T-cell (primary cell): ENCODE measurements around the gene MAPKAP1. TPM values are rescaled to one million over a fixed set of nuclear protein-coding genes. Genes with fewer than 3 reads are reported as not detected.

ENCODE experiments used
- ATAC-seq, 4 experiments: fragments of 200-7000 bp in 3 of 4; fragments of 150-1000 bp in 1 of 4; cut with Tn5 transposase; replicated peaks in 1 of 4; 1 replicate in 3 of 4; 2 replicates in 1 of 4; pipeline ENCODE4 v1.10.0; 2021; ENCODE audit warnings: moderate library complexity in 3 of 4, mild to moderate bottlenecking in 2 of 4, moderate number of reproducible peaks in 1 of 4
- CTCF ChIA-PET, 2 donors: fragments of 300-600 bp; sonication (Branson Sonifier 250); formaldehyde crosslinking; loops; one replicate each; lab custom pipeline; 2022; ENCODE audit warnings: antibody characterized with exemption in 2 of 2; lab: Charles Lee
- POLR2A ChIA-PET, 2 donors: fragments of 300-600 bp; sonication (Branson Sonifier 250); formaldehyde crosslinking; loops; one replicate each; lab custom pipeline; 2022; ENCODE audit warnings: antibody characterized with exemption in 2 of 2; lab: Charles Lee
- DNase-seq, 35 experiments: peaks; one replicate each; pipeline versions ENCODE4 v3.0.0 to v3.0.0-alpha.2; 2013 to 2023
- H3K27ac ChIP-seq: one replicate; pipeline ENCODE4 v1.5.1; 2013; ENCODE audit warnings: low read length
- H3K27me3 ChIP-seq, 2 experiments: replicated peaks in 1 of 2; 1 replicate in 1 of 2; 2 replicates in 1 of 2; pipeline versions ENCODE4 v1.6.1 to v1.7.0; 2013; ENCODE audit warnings: low read length in 1 of 2, mixed read lengths in 1 of 2; ENCODE audit not compliant: control insufficient read depth in 2 of 2, insufficient read depth in 2 of 2; ENCODE audit errors: extremely low read depth in 1 of 2
- H3K36me3 ChIP-seq, 2 donors: 1 replicate in 1 of 2; 2 replicates in 1 of 2; pipeline versions ENCODE4 v1.6.1 to v1.7.0; 2013; ENCODE audit warnings: low read length in 1 of 2; ENCODE audit not compliant: control insufficient read depth in 2 of 2, insufficient read depth in 1 of 2; ENCODE audit errors: extremely low read depth in 1 of 2
- H3K4me1 ChIP-seq, 2 experiments: 1 replicate in 1 of 2; 2 replicates in 1 of 2; pipeline versions ENCODE4 v1.6.1 to v1.7.0; 2013; ENCODE audit warnings: low read length in 2 of 2, mixed read lengths in 1 of 2; ENCODE audit not compliant: insufficient read depth in 2 of 2, control insufficient read depth in 1 of 2; ENCODE audit errors: extremely low read depth in 1 of 2
- H3K4me3 ChIP-seq, 2 donors: 1 replicate in 1 of 2; 2 replicates in 1 of 2; pipeline versions ENCODE4 v1.5.1 to v1.7.0; 2013; ENCODE audit warnings: mild to moderate bottlenecking in 2 of 2, low read length in 1 of 2, moderate library complexity in 1 of 2; ENCODE audit not compliant: control insufficient read depth in 1 of 2; ENCODE audit errors: extremely low read depth in 1 of 2
- H3K9me3 ChIP-seq: 2 replicates; pipeline ENCODE4 v1.7.0; 2013
- H3K27ac Mint-ChIP-seq, 2 donors: one replicate each; pipeline ENCODE4 v1.8.0; 2020 to 2021; ENCODE audit warnings: mild to moderate bottlenecking in 2 of 2, mixed read lengths in 2 of 2
- H3K27me3 Mint-ChIP-seq, 2 donors: one replicate each; pipeline ENCODE4 v1.8.0; 2021 to 2022; ENCODE audit warnings: mixed read lengths in 2 of 2
- H3K36me3 Mint-ChIP-seq: one replicate; pipeline ENCODE4 v1.8.0; 2021; ENCODE audit warnings: mixed read lengths
- H3K4me1 Mint-ChIP-seq, 3 donors: one replicate each; pipeline ENCODE4 v1.8.0; 2020 to 2022; ENCODE audit warnings: mixed read lengths in 3 of 3, mild to moderate bottlenecking in 1 of 3
- H3K4me3 Mint-ChIP-seq, 3 donors: one replicate each; pipeline ENCODE4 v1.8.0; 2020 to 2022; ENCODE audit warnings: mild to moderate bottlenecking in 3 of 3, mixed read lengths in 3 of 3, moderate library complexity in 3 of 3
- H3K9me3 Mint-ChIP-seq, 3 donors: one replicate each; pipeline ENCODE4 v1.8.0; 2020 to 2022; ENCODE audit warnings: mixed read lengths in 3 of 3
- WGBS: methylation state at CpG from one replicate; pipeline ENCODE4 v1.1.5; 2013; ENCODE audit warnings: missing lambda C conversion rate; ENCODE audit not compliant: insufficient coverage; 5-methylcytosine and 5-hydroxymethylcytosine counted together
- total RNA-seq, 35 experiments: library from RNA in 6 of 35; stranded (reverse) in 6 of 35; fragments of 120-200 nt in 1 of 35; gene quantifications; one replicate each; pipeline versions ENCODE4 v1.2.1 to v1.2.4 and lab custom pipeline; 2013 to 2026

MAPKAP1 gene
- total RNA-seq, 5 donors from 2014 or later (not counting 1 experiment from before 2014, with no cell fraction given): 50.2 to 60.3 (median 55.6) TPM

- ATAC-seq (no peak), DNase-seq (no peak)
- Mint-ChIP-seq H3K27me3 (no peaks in the 10 kb centered on the region), H3K36me3 (peaks cover 35% of the 10 kb centered on the region), H3K4me3 (no peak overlapping the region), H3K27ac (no peak overlapping the region), H3K9me3 (no peaks in the 10 kb centered on the region), H3K4me1 (no peaks in the 10 kb centered on the region)
- Histone ChIP-seq H3K9me3 (no peaks in the 10 kb centered on the region), H3K36me3 (peaks cover 5 to 15% of the 10 kb centered on the region in 2 donors), H3K4me3 (no peak overlapping the region), H3K27ac (no peak overlapping the region), H3K4me1 (no peaks in the 10 kb centered on the region), H3K27me3 (no peaks in the 10 kb centered on the region)
- 94% methylated on average over 11 of the region's 13 CpGs for WGBS
- CTCF ChIA-PET: no interaction called here
- POLR2A ChIA-PET: no interaction called here
Observed at GRCh38 chr9:125544988-125545651, 161.9 kb downstream of the MAPKAP1 start.

- Histone ChIP-seq H3K4me3 (no peak overlapping the region), H3K9me3 (no peaks in the 10 kb centered on the region), H3K27ac (no peak overlapping the region), H3K4me1 (no peaks in the 10 kb centered on the region), H3K36me3 (peaks cover 4 to 15% of the 10 kb centered on the region in 2 donors), H3K27me3 (no peaks in the 10 kb centered on the region)
- POLR2A ChIA-PET: no interaction called here
- 97% methylated on average over 3 of the region's 4 CpGs for WGBS
- H3K4me1 Mint-ChIP-seq: no peaks in the 10 kb centered on the region
- ATAC-seq: no peak
- peaks cover 30% of the 10 kb centered on the region for H3K36me3 Mint-ChIP-seq
- no peak overlapping the region for H3K4me3 Mint-ChIP-seq
- no peak for DNase-seq
- H3K27ac Mint-ChIP-seq: no peak overlapping the region
- no peaks in the 10 kb centered on the region for H3K27me3 Mint-ChIP-seq
- no peaks in the 10 kb centered on the region for H3K9me3 Mint-ChIP-seq
- CTCF ChIA-PET: no interaction called here
Observed at GRCh38 chr9:125544484-125544883, 162.5 kb downstream of the MAPKAP1 start.

GRCh38 chr9:125541840-125542243, 165.2 kb downstream of the MAPKAP1 start:
- Histone ChIP-seq H3K27ac (no peak overlapping the region), H3K36me3 (peaks cover 0 to 6% of the 10 kb centered on the region in 2 donors), H3K9me3 (no peaks in the 10 kb centered on the region), H3K4me1 (no peaks in the 10 kb centered on the region), H3K4me3 (no peak overlapping the region), H3K27me3 (no peaks in the 10 kb centered on the region)
- no peak overlapping the region for H3K4me3 Mint-ChIP-seq
- H3K9me3 Mint-ChIP-seq: no peaks in the 10 kb centered on the region
- WGBS: 95% methylated on average over 12 of the region's 12 CpGs
- peaks cover 36% of the 10 kb centered on the region for H3K36me3 Mint-ChIP-seq
- ChIA-PET CTCF (no interaction called here), POLR2A (no interaction called here)
- ATAC-seq (no peak), DNase-seq (no peak)
- H3K4me1 Mint-ChIP-seq: peaks cover 0 to 6% (median 0%) of the 10 kb centered on the region in 3 donors
- H3K27ac Mint-ChIP-seq: no peak overlapping the region
- no peaks in the 10 kb centered on the region for H3K27me3 Mint-ChIP-seq

GRCh38 chr9:125540497-125540896, 166.5 kb downstream of the MAPKAP1 start:
- H3K27ac Mint-ChIP-seq: no peak overlapping the region
- Histone ChIP-seq H3K9me3 (no peaks in the 10 kb centered on the region), H3K4me1 (no peaks in the 10 kb centered on the region), H3K36me3 (peaks cover 0 to 5% of the 10 kb centered on the region in 2 donors), H3K27me3 (no peaks in the 10 kb centered on the region), H3K4me3 (no peak overlapping the region), H3K27ac (no peak overlapping the region)
- ChIA-PET CTCF (no interaction called here), POLR2A (no interaction called here)
- DNase-seq (no peak), ATAC-seq (no peak)
- H3K4me3 Mint-ChIP-seq: no peak overlapping the region
- H3K9me3 Mint-ChIP-seq: no peaks in the 10 kb centered on the region
- H3K4me1 Mint-ChIP-seq: peaks cover 0 to 6% (median 0%) of the 10 kb centered on the region in 3 donors
- H3K27me3 Mint-ChIP-seq: no peaks in the 10 kb centered on the region
- 100% methylated on average over 1 of the region's 3 CpGs for WGBS
- peaks cover 36% of the 10 kb centered on the region for H3K36me3 Mint-ChIP-seq

GRCh38 chr9:125538092-125538473, 168.9 kb downstream of the MAPKAP1 start:
- H3K27ac ChIP-seq: no peak overlapping the region
- Mint-ChIP-seq H3K4me3 (no peak overlapping the region), H3K4me1 (peaks cover 0 to 6% (median 0%) of the 10 kb centered on the region in 3 donors), H3K36me3 (peaks cover 36% of the 10 kb centered on the region), H3K27ac (no peak overlapping the region), H3K27me3 (no peaks in the 10 kb centered on the region), H3K9me3 (no peaks in the 10 kb centered on the region)
- DNase-seq (no peak), ATAC-seq (no peak)
- peaks cover 0 to 7% of the 10 kb centered on the region in 2 donors for H3K36me3 ChIP-seq
- H3K4me1 ChIP-seq: no peaks in the 10 kb centered on the region
- no peak overlapping the region for H3K4me3 ChIP-seq
- WGBS: 89% methylated on average over 1 of the region's 2 CpGs
- H3K9me3 ChIP-seq: no peaks in the 10 kb centered on the region
- ChIA-PET POLR2A (no interaction called here), CTCF (no interaction called here)
- no peaks in the 10 kb centered on the region for H3K27me3 ChIP-seq

GRCh38 chr9:125537442-125538091, 169.4 kb downstream of the MAPKAP1 start:
- Histone ChIP-seq H3K4me3 (no peak overlapping the region), H3K36me3 (peaks cover 0 to 4% of the 10 kb centered on the region in 2 donors), H3K9me3 (no peaks in the 10 kb centered on the region), H3K27me3 (no peaks in the 10 kb centered on the region), H3K27ac (no peak overlapping the region), H3K4me1 (no peaks in the 10 kb centered on the region)
- CTCF ChIA-PET: no interaction called here
- Mint-ChIP-seq H3K36me3 (peaks cover 31% of the 10 kb centered on the region), H3K27ac (no peak overlapping the region), H3K9me3 (no peaks in the 10 kb centered on the region), H3K4me3 (no peak overlapping the region), H3K27me3 (no peaks in the 10 kb centered on the region), H3K4me1 (peaks cover 0 to 6% (median 2%) of the 10 kb centered on the region in 3 donors)
- DNase-seq: no peak
- no CpG with 5 or more reads among the region's 2 CpGs for WGBS
- no peak for ATAC-seq
- POLR2A ChIA-PET: no interaction called here
